A673 (cell line): Measurements from ENCODE around the gene NPTX2.

Experiments used
- CTCF ChIP-seq: fragments of 300-800, 200-600 bp; sonication (generic); conservative IDR thresholded peaks from 2 replicates; pipeline ENCODE4 v1.5.1; 2017; ENCODE audit warnings: low read depth, mild to moderate bottlenecking, antibody characterized with exemption, low read length, moderate library complexity, mixed read lengths
- EZH2 ChIP-seq: fragments of 200-600 bp; sonication (generic); IDR thresholded peaks from 2 replicates; pipeline ENCODE4 v1.6.1; 2017; ENCODE audit warnings: borderline replicate concordance, low read depth, mild to moderate bottlenecking, mixed read lengths, antibody characterized with exemption, low read length; ENCODE audit not compliant: poor library complexity, severe bottlenecking

- TF ChIP-seq CTCF = no peak
- no peak for TF ChIP-seq EZH2
Measured at GRCh38 chr7:98628418-98628817, 11.3 kb downstream of the NPTX2 start.
